Neural cell (in vitro differentiated cells): Measurements from ENCODE around the gene IFI27.

ENCODE experiments used
- EP300 ChIP-seq: fragments of 450-650 bp; conservative IDR thresholded peaks from 2 replicates; pipeline ENCODE4 v1.6.1; 2014; ENCODE audit warnings: antibody characterized with exemption, mild to moderate bottlenecking, moderate library complexity; ENCODE audit not compliant: poor library complexity, severe bottlenecking
- EZH2 ChIP-seq: fragments of 200-600, 300-800 bp; shearing (Covaris generic), sonication (generic); IDR thresholded peaks from 2 replicates; pipeline ENCODE4 v1.6.1; 2014; ENCODE audit warnings: antibody characterized with exemption, low read length, borderline replicate concordance, mild to moderate bottlenecking; ENCODE audit not compliant: insufficient read depth, poor library complexity, severe bottlenecking
- MXI1 ChIP-seq: fragments of 450-650 bp; conservative IDR thresholded peaks from 2 replicates; pipeline ENCODE4 v1.6.1; 2014; ENCODE audit warnings: antibody characterized with exemption, mild to moderate bottlenecking; ENCODE audit not compliant: poor library complexity, severe bottlenecking
- POLR2AphosphoS5 ChIP-seq: IDR thresholded peaks from 2 replicates; pipeline ENCODE4 v1.6.1; 2012
- RAD21 ChIP-seq: fragments of 450-650 bp; conservative IDR thresholded peaks from 2 replicates; pipeline ENCODE4 v1.6.1; 2014; ENCODE audit warnings: antibody characterized with exemption, mild to moderate bottlenecking, moderate library complexity
- SMC3 ChIP-seq: fragments of 450-650 bp; conservative IDR thresholded peaks from 2 replicates; pipeline ENCODE4 v1.6.1; 2014; ENCODE audit warnings: antibody characterized with exemption, mild to moderate bottlenecking, moderate library complexity; ENCODE audit not compliant: poor library complexity
- TAF1 ChIP-seq: IDR thresholded peaks from 2 replicates; pipeline ENCODE4 v1.6.1; 2012; ENCODE audit warnings: low read depth
- TF ChIP-seq, protein P1 (sequence below): fragments of 450-650 bp; IDR thresholded peaks from 2 replicates; pipeline ENCODE4 v1.5.1; 2014; ENCODE audit warnings: antibody characterized with exemption, mild to moderate bottlenecking, moderate library complexity; ENCODE audit not compliant: poor library complexity, severe bottlenecking
- TF ChIP-seq, protein P2 (sequence below): IDR thresholded peaks from 2 replicates; pipeline ENCODE4 v1.6.1; 2012; ENCODE audit warnings: borderline replicate concordance

DNA sequence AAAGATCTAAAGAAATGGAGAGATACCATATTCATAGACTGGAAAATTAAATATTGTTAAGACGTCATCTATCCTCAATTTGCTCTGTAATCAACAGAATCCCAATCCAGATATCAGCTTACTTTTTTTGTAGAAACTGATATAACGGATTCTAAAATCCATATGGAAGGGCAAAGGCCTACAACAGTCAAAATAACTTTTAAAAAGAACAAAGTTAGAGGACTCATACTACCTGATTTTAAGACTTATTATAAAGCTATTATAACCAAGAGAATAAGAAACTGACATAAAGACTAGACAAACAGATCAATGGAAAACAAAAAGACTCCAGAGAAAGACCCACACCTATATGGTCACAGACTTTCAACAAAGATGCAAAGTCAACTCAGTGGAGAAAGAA is 35.5 kb upstream of the IFI27 start:
- TF ChIP-seq, protein P1, sequence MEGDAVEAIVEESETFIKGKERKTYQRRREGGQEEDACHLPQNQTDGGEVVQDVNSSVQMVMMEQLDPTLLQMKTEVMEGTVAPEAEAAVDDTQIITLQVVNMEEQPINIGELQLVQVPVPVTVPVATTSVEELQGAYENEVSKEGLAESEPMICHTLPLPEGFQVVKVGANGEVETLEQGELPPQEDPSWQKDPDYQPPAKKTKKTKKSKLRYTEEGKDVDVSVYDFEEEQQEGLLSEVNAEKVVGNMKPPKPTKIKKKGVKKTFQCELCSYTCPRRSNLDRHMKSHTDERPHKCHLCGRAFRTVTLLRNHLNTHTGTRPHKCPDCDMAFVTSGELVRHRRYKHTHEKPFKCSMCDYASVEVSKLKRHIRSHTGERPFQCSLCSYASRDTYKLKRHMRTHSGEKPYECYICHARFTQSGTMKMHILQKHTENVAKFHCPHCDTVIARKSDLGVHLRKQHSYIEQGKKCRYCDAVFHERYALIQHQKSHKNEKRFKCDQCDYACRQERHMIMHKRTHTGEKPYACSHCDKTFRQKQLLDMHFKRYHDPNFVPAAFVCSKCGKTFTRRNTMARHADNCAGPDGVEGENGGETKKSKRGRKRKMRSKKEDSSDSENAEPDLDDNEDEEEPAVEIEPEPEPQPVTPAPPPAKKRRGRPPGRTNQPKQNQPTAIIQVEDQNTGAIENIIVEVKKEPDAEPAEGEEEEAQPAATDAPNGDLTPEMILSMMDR: no peak
- TF ChIP-seq EP300 (no peak), EZH2 (no peak), POLR2AphosphoS5 (no peak), TAF1 (no peak), RAD21 (no peak), MXI1 (no peak), SMC3 (no peak)
- TF ChIP-seq, protein P2, sequence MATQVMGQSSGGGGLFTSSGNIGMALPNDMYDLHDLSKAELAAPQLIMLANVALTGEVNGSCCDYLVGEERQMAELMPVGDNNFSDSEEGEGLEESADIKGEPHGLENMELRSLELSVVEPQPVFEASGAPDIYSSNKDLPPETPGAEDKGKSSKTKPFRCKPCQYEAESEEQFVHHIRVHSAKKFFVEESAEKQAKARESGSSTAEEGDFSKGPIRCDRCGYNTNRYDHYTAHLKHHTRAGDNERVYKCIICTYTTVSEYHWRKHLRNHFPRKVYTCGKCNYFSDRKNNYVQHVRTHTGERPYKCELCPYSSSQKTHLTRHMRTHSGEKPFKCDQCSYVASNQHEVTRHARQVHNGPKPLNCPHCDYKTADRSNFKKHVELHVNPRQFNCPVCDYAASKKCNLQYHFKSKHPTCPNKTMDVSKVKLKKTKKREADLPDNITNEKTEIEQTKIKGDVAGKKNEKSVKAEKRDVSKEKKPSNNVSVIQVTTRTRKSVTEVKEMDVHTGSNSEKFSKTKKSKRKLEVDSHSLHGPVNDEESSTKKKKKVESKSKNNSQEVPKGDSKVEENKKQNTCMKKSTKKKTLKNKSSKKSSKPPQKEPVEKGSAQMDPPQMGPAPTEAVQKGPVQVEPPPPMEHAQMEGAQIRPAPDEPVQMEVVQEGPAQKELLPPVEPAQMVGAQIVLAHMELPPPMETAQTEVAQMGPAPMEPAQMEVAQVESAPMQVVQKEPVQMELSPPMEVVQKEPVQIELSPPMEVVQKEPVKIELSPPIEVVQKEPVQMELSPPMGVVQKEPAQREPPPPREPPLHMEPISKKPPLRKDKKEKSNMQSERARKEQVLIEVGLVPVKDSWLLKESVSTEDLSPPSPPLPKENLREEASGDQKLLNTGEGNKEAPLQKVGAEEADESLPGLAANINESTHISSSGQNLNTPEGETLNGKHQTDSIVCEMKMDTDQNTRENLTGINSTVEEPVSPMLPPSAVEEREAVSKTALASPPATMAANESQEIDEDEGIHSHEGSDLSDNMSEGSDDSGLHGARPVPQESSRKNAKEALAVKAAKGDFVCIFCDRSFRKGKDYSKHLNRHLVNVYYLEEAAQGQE: no peak
